AG09319 (cell line): Measurements from ENCODE around the gene ELOF1.
"Not testable (repeated sequence)": the region's sequence is repeated elsewhere in the genome, so short reads cannot be mapped to it uniquely, and the experiment has no call there.

Experiments used
- DNase-seq: peaks from one replicate; pipeline ENCODE4 v3.0.0-alpha.2; 2010; ENCODE audit warnings: low read depth; ENCODE audit errors: extremely low read depth
- CTCF ChIP-seq: IDR thresholded peaks from 2 replicates; pipeline ENCODE4 v1.5.1; 2011; ENCODE audit warnings: low read depth, mild to moderate bottlenecking, inconsistent platforms, low read length, moderate library complexity

ELOF1 gene

DNA sequence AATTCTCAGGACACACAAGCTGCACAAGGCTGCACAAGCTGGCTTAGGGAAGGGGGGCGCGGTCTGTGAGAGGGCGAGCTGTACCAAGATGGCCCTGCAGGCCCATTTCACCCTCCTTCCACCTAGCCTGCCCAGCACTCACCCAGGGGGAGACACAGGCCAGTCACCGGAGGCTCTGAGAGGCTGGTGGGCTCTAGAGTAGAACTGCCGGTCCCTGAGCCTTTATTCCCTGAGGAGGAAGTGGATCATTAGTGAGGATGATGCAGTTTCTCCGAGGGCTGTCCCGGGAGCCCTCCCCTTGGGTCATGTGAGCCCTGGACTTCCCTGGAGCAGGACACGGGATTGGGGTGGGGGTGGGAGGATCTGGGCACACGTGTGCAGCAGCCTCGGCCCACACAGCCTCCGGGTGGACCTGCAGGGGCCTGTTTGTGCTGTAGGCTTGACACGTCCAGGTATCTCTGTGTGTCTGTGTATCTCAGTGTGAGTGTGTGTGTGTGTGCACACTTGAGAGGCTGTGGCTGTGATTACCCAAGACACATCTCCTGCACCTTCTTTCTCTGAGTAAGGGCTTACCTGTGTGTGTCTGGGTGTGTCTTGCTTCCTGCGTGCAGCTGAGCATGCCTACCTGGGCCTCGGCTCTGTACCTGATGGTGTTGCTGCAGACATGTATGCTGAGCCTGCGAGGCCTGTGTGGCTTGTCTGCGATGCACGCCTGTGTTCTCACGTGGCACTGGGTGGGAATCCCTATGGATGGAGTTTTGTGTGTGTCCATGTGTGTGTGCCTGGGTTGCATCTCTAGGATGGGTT lies 18.6 kb upstream of the ELOF1 start, which contains the start of gene ACP5:
Gene ACP5, minus strand, starts transcription at position 195 of the 807 bp plus-strand sequence. CDS start 328 bp downstream, outside the sequence.
- no peak for DNase-seq
- no peak for TF ChIP-seq CTCF

GRCh38 chr19:11576227-11576626 lies 17.2 kb upstream of the ELOF1 start:
- TF ChIP-seq CTCF, result no peak
- no peak for DNase-seq

DNA sequence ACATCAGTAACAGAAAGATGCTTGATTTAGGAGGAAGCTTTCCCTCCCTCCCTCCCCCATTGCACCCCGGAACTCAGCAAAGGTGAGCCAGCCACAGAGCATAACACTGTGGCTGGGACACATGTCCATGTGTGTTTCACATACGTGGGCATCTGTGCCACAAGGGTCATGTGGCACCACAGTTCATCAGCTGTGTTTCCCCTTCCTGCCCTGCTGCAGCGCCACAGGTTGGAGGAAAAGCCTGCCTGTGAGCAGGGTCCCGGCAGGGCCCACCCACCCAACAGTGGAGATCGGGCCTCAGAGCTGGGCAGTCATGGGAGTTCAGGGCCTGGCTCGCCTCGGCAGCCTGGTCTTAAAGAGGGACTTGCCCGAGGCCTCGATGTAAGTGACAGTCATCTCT lies 15.7 kb upstream of the ELOF1 start:
- no peak for DNase-seq

GRCh38 chr19:11573763-11574162 lies 14.7 kb upstream of the ELOF1 start:
- DNase-seq, result not testable (repeated sequence)

More for the DNA sequence above, 15.7 kb upstream of the ELOF1 start:
- TF ChIP-seq CTCF, result no peak

DNA sequence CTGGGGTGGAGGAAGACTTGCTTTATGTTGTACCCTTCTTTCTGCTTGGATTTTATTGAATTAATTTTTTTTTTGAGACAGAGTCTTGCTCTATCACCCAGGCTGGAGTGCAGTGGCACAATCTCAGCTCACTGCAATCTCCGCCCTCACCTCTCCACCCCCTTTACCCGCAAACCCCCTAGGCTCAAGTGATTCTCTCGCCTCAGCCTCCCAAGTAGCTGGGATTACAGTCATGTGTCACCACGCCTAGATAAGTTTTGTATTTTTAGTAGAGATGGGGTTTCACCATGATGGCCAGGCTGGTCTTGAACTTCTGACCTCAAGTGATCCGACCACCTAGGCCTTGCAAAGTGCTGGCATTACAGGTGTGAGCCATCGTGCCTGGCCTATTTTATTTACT lies 14.3 kb upstream of the ELOF1 start:
- not testable (repeated sequence) for DNase-seq

- no peak for DNase-seq
- no peak for TF ChIP-seq CTCF
These were observed 11.0 kb upstream of the ELOF1 start for GRCh38 chr19:11570039-11570462.

GRCh38 chr19:11566164-11566563 lies 7.1 kb upstream of the ELOF1 start:
- no peak for TF ChIP-seq CTCF
- DNase-seq, result no peak

GRCh38 chr19:11565649-11565980 lies 6.6 kb upstream of the ELOF1 start:
- not testable (repeated sequence) for DNase-seq

- not testable (repeated sequence) for DNase-seq
These were observed 5.2 kb upstream of the ELOF1 start for GRCh38 chr19:11564082-11564807.
